Nephron (organoid): ENCODE data around the gene VWA3B.

ENCODE experiments used
- H3K27ac Mint-ChIP-seq, 3 experiments: 2 replicates each; pipeline ENCODE4 v1.8.0; 2020; ENCODE audit warnings: mixed read lengths in 3 of 3, mild to moderate bottlenecking in 2 of 3, moderate library complexity in 1 of 3
- H3K27me3 Mint-ChIP-seq: 2 replicates; pipeline ENCODE4 v1.8.0; 2021; ENCODE audit warnings: low read depth, mild to moderate bottlenecking, moderate library complexity, mixed read lengths
- H3K36me3 Mint-ChIP-seq: 2 replicates; pipeline ENCODE4 v1.8.0; 2020; ENCODE audit warnings: low read depth, mixed read lengths
- H3K4me1 Mint-ChIP-seq: 2 replicates; pipeline ENCODE4 v1.8.0; 2020; ENCODE audit warnings: mixed read lengths
- H3K4me3 Mint-ChIP-seq, 3 experiments: 2 replicates each; pipeline ENCODE4 v1.8.0; 2020; ENCODE audit warnings: mild to moderate bottlenecking in 3 of 3, mixed read lengths in 3 of 3, moderate library complexity in 2 of 3
- H3K9me3 Mint-ChIP-seq: 2 replicates; pipeline ENCODE4 v1.8.0; 2020; ENCODE audit warnings: mixed read lengths
- CTCF ChIP-seq, 3 experiments: fragments of 200-600 bp; sonication (generic); IDR thresholded peaks; one replicate each; pipeline ENCODE4 v1.5.0; 2021; ENCODE audit warnings: antibody characterized with exemption in 3 of 3; ENCODE audit not compliant: unreplicated experiment in 3 of 3

VWA3B gene

DNA sequence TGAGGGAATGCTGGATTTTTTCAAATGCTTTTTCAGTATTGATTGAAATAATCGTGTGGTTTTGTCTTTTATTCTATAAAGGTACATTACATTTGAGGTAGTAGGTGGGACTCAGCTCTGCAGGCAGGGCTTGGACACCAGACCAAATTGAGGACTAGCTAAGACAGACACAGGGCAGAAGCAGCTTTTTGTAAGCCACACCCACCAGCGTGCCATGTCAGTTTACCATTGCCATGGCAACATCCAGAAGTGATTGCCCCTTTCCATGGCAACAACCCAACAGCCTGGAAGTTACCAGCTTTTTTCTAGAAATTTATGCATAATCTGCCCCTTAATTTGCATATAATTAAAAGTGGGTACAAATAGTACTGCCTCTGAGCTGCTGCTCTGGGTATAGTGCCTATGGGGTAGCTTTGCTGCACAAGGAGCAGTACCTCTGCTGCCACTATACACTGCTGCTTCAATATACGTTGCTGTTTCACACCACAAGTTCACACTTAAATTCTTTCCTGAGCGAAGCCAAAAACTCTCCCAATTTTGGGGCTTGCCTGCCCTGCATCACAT is 23.6 kb upstream of the VWA3B start:
- Mint-ChIP-seq H3K27me3 (no peaks in the 10 kb centered on the region), H3K9me3 (peaks cover 2% of the 10 kb centered on the region), H3K4me1 (peaks cover 16% of the 10 kb centered on the region), H3K27ac (no peak overlapping the region), H3K36me3 (no peaks in the 10 kb centered on the region), H3K4me3 (no peak overlapping the region)
- no peak for TF ChIP-seq CTCF (IDR thresholded peaks at IDR 0.05; ENCODE audit: unreplicated experiment in 3 of 3)

GRCh38 chr2:98065808-98066207 is 21.2 kb upstream of the VWA3B start:
- no peaks in the 10 kb centered on the region for H3K27me3 Mint-ChIP-seq
- peaks cover 2% of the 10 kb centered on the region for H3K9me3 Mint-ChIP-seq
- no peaks in the 10 kb centered on the region for H3K36me3 Mint-ChIP-seq
- TF ChIP-seq CTCF (IDR thresholded peaks at IDR 0.05; ENCODE audit: unreplicated experiment in 3 of 3): no peak
- no peaks in the 10 kb centered on the region for H3K4me1 Mint-ChIP-seq
- no peak overlapping the region for H3K4me3 Mint-ChIP-seq
- no peak overlapping the region for H3K27ac Mint-ChIP-seq

- Mint-ChIP-seq H3K27me3 (no peaks in the 10 kb centered on the region), H3K9me3 (peaks cover 2% of the 10 kb centered on the region), H3K4me1 (no peaks in the 10 kb centered on the region), H3K27ac (no peak overlapping the region), H3K4me3 (no peak overlapping the region), H3K36me3 (no peaks in the 10 kb centered on the region)
- no peak for TF ChIP-seq CTCF (IDR thresholded peaks at IDR 0.05; ENCODE audit: unreplicated experiment in 3 of 3)
Measured at GRCh38 chr2:98067160-98067559, 19.8 kb upstream of the VWA3B start.

DNA sequence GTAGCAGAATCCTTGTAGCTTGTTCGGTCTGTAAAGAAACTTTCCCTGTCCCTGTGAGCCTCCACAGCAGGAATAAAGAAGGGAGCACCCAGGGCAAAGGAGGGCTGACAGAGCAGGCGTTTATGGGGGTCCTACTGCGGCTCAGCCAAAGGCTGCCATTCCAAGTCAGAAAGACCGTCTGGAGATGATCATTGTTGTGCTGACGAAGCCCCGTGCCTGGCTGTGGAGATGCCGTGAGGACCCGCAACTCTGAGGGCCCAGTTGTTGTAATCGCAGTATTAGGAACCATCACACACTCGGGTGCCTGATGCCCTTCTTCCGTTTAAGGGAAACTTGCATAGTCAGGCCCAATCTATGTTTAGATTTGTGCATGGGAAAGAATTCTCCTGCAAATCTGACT is 16.9 kb upstream of the VWA3B start:
- Mint-ChIP-seq H3K27ac (no peak overlapping the region), H3K36me3 (no peaks in the 10 kb centered on the region), H3K4me3 (no peak overlapping the region), H3K9me3 (peaks cover 12% of the 10 kb centered on the region), H3K4me1 (no peaks in the 10 kb centered on the region), H3K27me3 (no peaks in the 10 kb centered on the region)
- TF ChIP-seq CTCF (IDR thresholded peaks at IDR 0.05; ENCODE audit: unreplicated experiment in 3 of 3): no peak

- Mint-ChIP-seq H3K9me3 (peaks cover 14% of the 10 kb centered on the region), H3K36me3 (no peaks in the 10 kb centered on the region), H3K4me3 (no peak overlapping the region), H3K4me1 (no peaks in the 10 kb centered on the region), H3K27ac (no peak overlapping the region), H3K27me3 (no peaks in the 10 kb centered on the region)
- TF ChIP-seq CTCF (IDR thresholded peaks at IDR 0.05; ENCODE audit: unreplicated experiment in 3 of 3): no peak
Measured at GRCh38 chr2:98072442-98072841, 14.5 kb upstream of the VWA3B start.

DNA sequence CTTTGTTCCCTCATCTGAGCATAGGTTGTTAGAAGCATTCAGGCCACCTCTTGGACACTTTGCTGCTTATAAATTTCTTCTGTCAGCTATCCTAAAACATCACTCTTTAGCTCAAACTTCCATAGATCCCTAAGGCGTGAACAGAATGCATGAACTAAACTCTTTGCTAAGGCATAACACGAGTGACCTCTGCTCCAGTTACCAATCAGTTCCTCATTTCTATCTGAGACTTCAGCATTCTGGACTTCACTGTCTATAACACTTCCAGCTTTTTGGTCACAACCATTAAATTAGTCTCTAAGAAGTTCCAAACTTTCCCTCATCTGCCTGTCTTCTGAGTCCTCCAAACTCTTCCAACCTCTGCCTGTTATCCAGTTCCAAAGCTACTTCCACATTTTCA is 8.3 kb upstream of the VWA3B start:
- Mint-ChIP-seq H3K27me3 (peaks cover 18% of the 10 kb centered on the region), H3K4me1 (no peaks in the 10 kb centered on the region), H3K36me3 (no peaks in the 10 kb centered on the region), H3K27ac (no peak overlapping the region), H3K4me3 (no peak overlapping the region), H3K9me3 (peaks cover 30% of the 10 kb centered on the region)
- TF ChIP-seq CTCF (IDR thresholded peaks at IDR 0.05; ENCODE audit: unreplicated experiment in 3 of 3): no peak
